K562 (cell line): ENCODE data around the gene PACSIN1. TPM values are rescaled to one million over a fixed set of nuclear protein-coding genes. Genes with fewer than 3 reads are reported as not detected.

Experiments used
- ATAC-seq: fragments of 200-7000 bp; cut with Tn5 transposase; 3 replicates; pipeline ENCODE4 v1.9.1; 2020; ENCODE audit warnings: moderate library complexity
- BruUV-seq: library from RNA; stranded (reverse); fragments of 400-500 nt; replicated peaks from 2 replicates; lab custom pipeline; 2021; lab: Mats Ljungman, UMichigan
- CTCF ChIA-PET: fragments of 300-600 bp; formaldehyde crosslinking; extraction: SDS; loops from one replicate; lab custom pipeline; 2021; ENCODE audit warnings: low intra/inter-chr PET ratio; lab: Yijun Ruan, JAX
- POLR2A ChIA-PET: fragments of 300-600, 350-650 bp; sonication (Branson Sonifier 250); formaldehyde crosslinking; extraction: SDS; loops from one replicate; lab custom pipeline; 2021; ENCODE audit warnings: antibody characterized with exemption, inconsistent platforms; lab: Yijun Ruan, JAX
- DNase-seq, 4 experiments: peaks; one replicate each; pipeline versions ENCODE4 v3.0.0 to v3.0.0-alpha.2; 2011 to 2018; ENCODE audit warnings: low spot score in 3 of 4, mixed read lengths in 3 of 4; ENCODE audit errors: extremely low read depth in 1 of 4
- FAIRE-seq: peaks from 2 replicates; lab custom pipeline; 2011; peaks lifted over from hg19 to GRCh38; lab: Jason Lieb, UNC
- H2AFZ ChIP-seq: 2 replicates; pipeline ENCODE4 v1.6.0; 2011; ENCODE audit warnings: low read depth, low read length, control low read depth, inconsistent platforms
- H3K27ac ChIP-seq: fragments of 200-600 bp; 3 replicates; pipeline ENCODE4 v1.8.0; 2011; ENCODE audit warnings: low read depth, mild to moderate bottlenecking, control low read depth, inconsistent platforms, low read length, moderate library complexity, mixed read lengths; ENCODE audit errors: extremely low read depth
- H3K27me3 ChIP-seq, 2 experiments: fragments of 300-600 bp in 1 of 2; 2 replicates in 1 of 2; 3 replicates in 1 of 2; pipeline versions ENCODE4 v1.6.0 to v1.8.0; 2011; ENCODE audit warnings: inconsistent platforms in 2 of 2, low read length in 2 of 2, mild to moderate bottlenecking in 1 of 2, mixed read lengths in 1 of 2, moderate library complexity in 1 of 2; ENCODE audit not compliant: control insufficient read depth in 2 of 2, insufficient read depth in 2 of 2
- H3K36me3 ChIP-seq: fragments of 300-600 bp; 3 replicates; pipeline ENCODE4 v1.8.0; 2011; ENCODE audit warnings: mild to moderate bottlenecking, low read length, inconsistent platforms; ENCODE audit not compliant: control insufficient read depth, insufficient read depth
- H3K4me1 ChIP-seq, 2 experiments: fragments of 200-600 bp in 1 of 2; replicated peaks in 1 of 2; 2 replicates in 1 of 2; 3 replicates in 1 of 2; pipeline versions ENCODE4 v1.5.1 to v1.8.0; 2011; ENCODE audit warnings: inconsistent platforms in 2 of 2, low read length in 2 of 2, mild to moderate bottlenecking in 1 of 2, mixed read lengths in 1 of 2, moderate library complexity in 1 of 2; ENCODE audit not compliant: control insufficient read depth in 2 of 2, insufficient read depth in 2 of 2
- H3K4me2 ChIP-seq: 2 replicates; pipeline ENCODE4 v1.6.1; 2011; ENCODE audit warnings: low read length, control low read depth, inconsistent platforms, mixed read lengths; ENCODE audit not compliant: insufficient read depth
- H3K4me3 ChIP-seq: fragments of 200-600 bp; sonication (generic), shearing (Covaris generic); 2 replicates; pipeline ENCODE4 v1.5.1; 2016; ENCODE audit warnings: control low read depth, inconsistent platforms
- H3K79me2 ChIP-seq: fragments of 200-600 bp; 3 replicates; pipeline ENCODE4 v1.8.0; 2011; ENCODE audit warnings: low read length, inconsistent platforms; ENCODE audit not compliant: control insufficient read depth, insufficient read depth
- H3K9ac ChIP-seq, 2 experiments: 2 replicates each; pipeline versions ENCODE4 v1.6.0 to v1.6.1; 2011; ENCODE audit warnings: low read depth in 2 of 2, low read length in 2 of 2, control low read depth in 1 of 2, inconsistent platforms in 1 of 2, mild to moderate bottlenecking in 1 of 2, mixed read lengths in 1 of 2; ENCODE audit not compliant: insufficient read depth in 1 of 2
- H3K9me1 ChIP-seq: one replicate; pipeline ENCODE4 v1.6.0; 2011; ENCODE audit warnings: inconsistent platforms, mild to moderate bottlenecking, low read length, moderate library complexity; ENCODE audit not compliant: control insufficient read depth, insufficient read depth
- H3K9me3 ChIP-seq: replicated peaks from 2 replicates; pipeline ENCODE4 v1.5.1; 2011; ENCODE audit warnings: low read depth, low read length, inconsistent platforms; ENCODE audit not compliant: control insufficient read depth, insufficient read depth
- H4K20me1 ChIP-seq: replicated peaks from 2 replicates; pipeline ENCODE4 v1.6.1; 2011; ENCODE audit warnings: low read length, inconsistent platforms, mixed read lengths; ENCODE audit not compliant: control insufficient read depth, insufficient read depth
- ZNF24 ChIP-seq: fragments of 450-650 bp; IDR thresholded peaks from 2 replicates; pipeline ENCODE4 v1.6.1; 2016
- ZNF407 ChIP-seq: fragments of 450-650 bp; IDR thresholded peaks from 2 replicates; pipeline ENCODE4 v1.6.1; 2016; ENCODE audit warnings: low read depth
- WGBS: fragments of 100-300 bp; shearing (Covaris generic); methylation state at CpG from one replicate; pipeline ENCODE4 v1.1.6; 2016; ENCODE audit warnings: low coverage, mixed read lengths; ENCODE audit not compliant: insufficient coverage; ENCODE audit errors: missing lambda C conversion rate; 5-methylcytosine and 5-hydroxymethylcytosine counted together
- in situ Hi-C: fragments of 300-500 bp; cut with MboI; formaldehyde crosslinking; loops from 4 replicates; pipeline ENCODE4 v1.15.0; 2018; ENCODE audit warnings: inconsistent platforms, mixed read lengths
- intact Hi-C: fragments of 100-400 bp; cut with micrococcal nuclease; formaldehyde crosslinking; loops from 2 replicates; pipeline ENCODE4 v1.14.2; 2022
- polyA plus RNA-seq, 8 experiments: library from polyadenylated mRNA; depleted of rRNA in 4 of 8; stranded (reverse) in 5 of 8; unstranded in 3 of 8; fragments of >200 nt; fragmentation: Nextera tagmentation in 2 of 8; fragmentation: Illumina TruSeq in 1 of 8; extraction: Ambion mirVana in 2 of 8; extraction: Trizol in 1 of 8; gene quantifications; 2 replicates each; pipeline versions ENCODE4 v1.2.1 to v1.2.3, GENCODE V29; 2011 to 2014; ENCODE audit warnings: inconsistent platforms in 1 of 8, missing spikeins in 1 of 8
- total RNA-seq, 7 experiments: library from RNA; depleted of rRNA in 6 of 7; stranded (reverse); fragments of >200 nt in 6 of 7; fragmentation: Illumina TruSeq in 2 of 7; extraction: Trizol in 2 of 7; gene quantifications; 2 replicates each; pipeline versions ENCODE4 v1.2.1 to v1.2.3, GENCODE V29; 2011 to 2021; ENCODE audit warnings: low replicate concordance in 1 of 7

PACSIN1 gene
- total and polyA plus RNA-seq, 9 of the 15 experiments (the other 6 are each of a cell fraction or from before 2014, with no cell fraction given), result 0.01 to 1.7 (median 0.45) TPM

GRCh38 chr6:34468378-34468892 lies 2.6 kb downstream of the PACSIN1 start:
- Histone ChIP-seq H4K20me1 (no peaks in the 10 kb centered on the region), H3K27ac (no peak overlapping the region), H3K9me3 (no peaks in the 10 kb centered on the region), H3K27me3 (no peaks in the 10 kb centered on the region; a peak in 1 of 5 replicates), H3K4me3 (no peak overlapping the region), H3K4me2 (no peak overlapping the region), H3K79me2 (no peaks in the 10 kb centered on the region), H3K4me1 (peaks cover 3 to 16% of the 10 kb centered on the region in 2 experiments), H2AFZ (no peak overlapping the region), H3K9ac (peak overlapping the region in 1 of 2 experiments; percentile 11; a peak in 1 of 4 replicates), H3K9me1 (no peaks in the 10 kb centered on the region), H3K36me3 (no peaks in the 10 kb centered on the region)
- DNase-seq (no peak), FAIRE-seq (no peak), ATAC-seq (no peak)
- ChIA-PET CTCF (no interaction called here), POLR2A (interaction anchor here (0.8 to 1.7 kb wide), 3 partner anchors 9 to 116 kb away, joined by 3 to 5 read pairs (median 5); no protein-coding TSS in a partner anchor)
- 37% methylated on average over 4 of the region's 4 CpGs for WGBS
- in situ Hi-C loops (loop anchor here (25.0 kb wide), 1 partner anchor 669 kb away; the partner anchor contains the start of gene TCP11), intact Hi-C loops (no loop called here)
- TF ChIP-seq ZNF24, result peak; percentile 70; the same call in 1 of the 2 replicates
- no peak for TF ChIP-seq ZNF407
- BruUV-seq, result no TSS peak
